Neural progenitor cell (in vitro differentiated cells): ENCODE measurements around the gene SKOR1.

Source experiments
- CTCF ChIP-seq: fragments of 200-600 bp; sonication (generic); IDR thresholded peaks from 2 replicates; pipeline ENCODE4 v1.5.1; 2017; ENCODE audit warnings: antibody characterized with exemption, mild to moderate bottlenecking
- EZH2phosphoT487 ChIP-seq: fragments of 200-600 bp; sonication (generic); IDR thresholded peaks from 2 replicates; pipeline ENCODE4 v1.6.1; 2017; ENCODE audit warnings: antibody characterized with exemption

GRCh38 chr15:67854358-67854757 lies 29.0 kb downstream of the SKOR1 start:
- TF ChIP-seq EZH2phosphoT487 (no peak), CTCF (no peak)
